ENCODE data around the gene DNAH6.

Gene DNAH6

GRCh38 chr2:84674099-84674498 is 157.8 kb downstream of the DNAH6 start:
- Histone ChIP-seq H3K27me3 (ENCODE audit: insufficient read depth, insufficient read length) (no peaks in the 10 kb centered on the region), H3K4me3 (ENCODE audit: insufficient read length, low read depth) (no peak overlapping the region), H3K36me3 (ENCODE audit: insufficient read depth, insufficient read length, low read length) (no peaks in the 10 kb centered on the region), H3K9ac (ENCODE audit: insufficient read length, low read depth) (no peak overlapping the region), H3K4me1 (ENCODE audit: insufficient read depth, insufficient read length) (no peaks in the 10 kb centered on the region), H3K9me3 (ENCODE audit: insufficient read depth, low read length) (no peaks in the 10 kb centered on the region)
- no peak for DNase-seq (ENCODE audit: low read depth, low spot score)
- no peak for TF ChIP-seq YY1 (IDR thresholded peaks at IDR 0.05; ENCODE audit: insufficient read depth, insufficient read length)
- TF ChIP-seq SUZ12 (IDR thresholded peaks at IDR 0.05; ENCODE audit: extremely low read depth, insufficient read depth, insufficient read length) = no peak
- TF ChIP-seq ZNF274 (IDR thresholded peaks at IDR 0.05; ENCODE audit: low read depth, low read length) = no peak

GRCh38 chr2:84674586-84674985 is 158.3 kb downstream of the DNAH6 start:
- H3K4me3 ChIP-seq (ENCODE audit: insufficient read length, low read depth) = no peak overlapping the region
- no peaks in the 10 kb centered on the region for H3K9me3 ChIP-seq (ENCODE audit: insufficient read depth, low read length)
- H3K4me1 ChIP-seq (ENCODE audit: insufficient read depth, insufficient read length) = no peaks in the 10 kb centered on the region
- DNase-seq (ENCODE audit: low read depth, low spot score) = no peak
- TF ChIP-seq ZNF274 (IDR thresholded peaks at IDR 0.05; ENCODE audit: low read depth, low read length) (no peak), YY1 (IDR thresholded peaks at IDR 0.05; ENCODE audit: insufficient read depth, insufficient read length) (no peak), SUZ12 (IDR thresholded peaks at IDR 0.05; ENCODE audit: extremely low read depth, insufficient read depth, insufficient read length) (no peak)
- no peaks in the 10 kb centered on the region for H3K36me3 ChIP-seq (ENCODE audit: insufficient read depth, insufficient read length, low read length)
- H3K27me3 ChIP-seq (ENCODE audit: insufficient read depth, insufficient read length) = no peaks in the 10 kb centered on the region
- no peak overlapping the region for H3K9ac ChIP-seq (ENCODE audit: insufficient read length, low read depth)

- TF ChIP-seq YY1 (IDR thresholded peaks at IDR 0.05; ENCODE audit: insufficient read depth, insufficient read length) (no peak), ZNF274 (IDR thresholded peaks at IDR 0.05; ENCODE audit: low read depth, low read length) (no peak), SUZ12 (IDR thresholded peaks at IDR 0.05; ENCODE audit: extremely low read depth, insufficient read depth, insufficient read length) (no peak)
- H3K9me3 ChIP-seq (ENCODE audit: insufficient read depth, low read length) = no peaks in the 10 kb centered on the region
- no peak for DNase-seq (ENCODE audit: low read depth, low spot score)
- H3K27me3 ChIP-seq (ENCODE audit: insufficient read depth, insufficient read length) = no peaks in the 10 kb centered on the region
- H3K36me3 ChIP-seq (ENCODE audit: insufficient read depth, insufficient read length, low read length) = no peaks in the 10 kb centered on the region
- no peak overlapping the region for H3K9ac ChIP-seq (ENCODE audit: insufficient read length, low read depth)
- no peaks in the 10 kb centered on the region for H3K4me1 ChIP-seq (ENCODE audit: insufficient read depth, insufficient read length)
- H3K4me3 ChIP-seq (ENCODE audit: insufficient read length, low read depth) = no peak overlapping the region
These were observed 160.0 kb downstream of the DNAH6 start for GRCh38 chr2:84676295-84676694.

GRCh38 chr2:84678214-84678613 is 161.9 kb downstream of the DNAH6 start:
- Histone ChIP-seq H3K4me1 (ENCODE audit: insufficient read depth, insufficient read length) (no peaks in the 10 kb centered on the region), H3K4me3 (ENCODE audit: insufficient read length, low read depth) (no peak overlapping the region), H3K9ac (ENCODE audit: insufficient read length, low read depth) (no peak overlapping the region), H3K27me3 (ENCODE audit: insufficient read depth, insufficient read length) (no peaks in the 10 kb centered on the region), H3K9me3 (ENCODE audit: insufficient read depth, low read length) (no peaks in the 10 kb centered on the region), H3K36me3 (ENCODE audit: insufficient read depth, insufficient read length, low read length) (no peaks in the 10 kb centered on the region)
- no peak for DNase-seq (ENCODE audit: low read depth, low spot score)
- no peak for TF ChIP-seq ZNF274 (IDR thresholded peaks at IDR 0.05; ENCODE audit: low read depth, low read length)
- no peak for TF ChIP-seq SUZ12 (IDR thresholded peaks at IDR 0.05; ENCODE audit: extremely low read depth, insufficient read depth, insufficient read length)

GRCh38 chr2:84686783-84687476 is 170.6 kb downstream of the DNAH6 start:
- Histone ChIP-seq H3K27me3 (ENCODE audit: insufficient read depth, insufficient read length) (no peaks in the 10 kb centered on the region), H3K36me3 (ENCODE audit: insufficient read depth, insufficient read length, low read length) (no peaks in the 10 kb centered on the region), H3K9me3 (ENCODE audit: insufficient read depth, low read length) (no peaks in the 10 kb centered on the region), H3K4me1 (ENCODE audit: insufficient read depth, insufficient read length) (no peaks in the 10 kb centered on the region), H3K4me3 (ENCODE audit: insufficient read length, low read depth) (no peak overlapping the region), H3K9ac (ENCODE audit: insufficient read length, low read depth) (no peak overlapping the region)
- no peak for DNase-seq (ENCODE audit: low read depth, low spot score)
- no peak for TF ChIP-seq ZNF274 (IDR thresholded peaks at IDR 0.05; ENCODE audit: low read depth, low read length)
- TF ChIP-seq YY1 (IDR thresholded peaks at IDR 0.05; ENCODE audit: insufficient read depth, insufficient read length) = no peak
- no peak for TF ChIP-seq SUZ12 (IDR thresholded peaks at IDR 0.05; ENCODE audit: extremely low read depth, insufficient read depth, insufficient read length)

- Histone ChIP-seq H3K4me1 (ENCODE audit: insufficient read depth, insufficient read length) (no peaks in the 10 kb centered on the region), H3K9me3 (ENCODE audit: insufficient read depth, low read length) (no peaks in the 10 kb centered on the region), H3K4me3 (ENCODE audit: insufficient read length, low read depth) (no peak overlapping the region), H3K27me3 (ENCODE audit: insufficient read depth, insufficient read length) (no peaks in the 10 kb centered on the region), H3K36me3 (ENCODE audit: insufficient read depth, insufficient read length, low read length) (no peaks in the 10 kb centered on the region), H3K9ac (ENCODE audit: insufficient read length, low read depth) (no peak overlapping the region)
- DNase-seq (ENCODE audit: low read depth, low spot score) = no peak
- no peak for TF ChIP-seq ZNF274 (IDR thresholded peaks at IDR 0.05; ENCODE audit: low read depth, low read length)
- TF ChIP-seq YY1 (IDR thresholded peaks at IDR 0.05; ENCODE audit: insufficient read depth, insufficient read length) = no peak
- TF ChIP-seq SUZ12 (IDR thresholded peaks at IDR 0.05; ENCODE audit: extremely low read depth, insufficient read depth, insufficient read length) = no peak
These were observed 171.3 kb downstream of the DNAH6 start for GRCh38 chr2:84687498-84688149.

GRCh38 chr2:84690225-84690624 is 173.9 kb downstream of the DNAH6 start:
- Histone ChIP-seq H3K27me3 (ENCODE audit: insufficient read depth, insufficient read length) (no peaks in the 10 kb centered on the region), H3K36me3 (ENCODE audit: insufficient read depth, insufficient read length, low read length) (no peaks in the 10 kb centered on the region), H3K9me3 (ENCODE audit: insufficient read depth, low read length) (no peaks in the 10 kb centered on the region), H3K4me1 (ENCODE audit: insufficient read depth, insufficient read length) (no peaks in the 10 kb centered on the region), H3K9ac (ENCODE audit: insufficient read length, low read depth) (no peak overlapping the region), H3K4me3 (ENCODE audit: insufficient read length, low read depth) (no peak overlapping the region)
- no peak for DNase-seq (ENCODE audit: low read depth, low spot score)
- no peak for TF ChIP-seq ZNF274 (IDR thresholded peaks at IDR 0.05; ENCODE audit: low read depth, low read length)
- no peak for TF ChIP-seq SUZ12 (IDR thresholded peaks at IDR 0.05; ENCODE audit: extremely low read depth, insufficient read depth, insufficient read length)
- no peak for TF ChIP-seq YY1 (IDR thresholded peaks at IDR 0.05; ENCODE audit: insufficient read depth, insufficient read length)

All from NT2/D1 (cell line).